Activated T-cell treated with anti-CD3 and anti-CD28 coated beads, Interleukin-2, amount 50 U/mL, for 4 hours (primary cell): ENCODE results near the gene DDX25. TPM values are rescaled to one million over a fixed set of nuclear protein-coding genes. Genes with fewer than 3 reads are reported as not detected.

Source experiments
- total RNA-seq, 3 donors: library from RNA; stranded (reverse); gene quantifications; one replicate each; pipeline ENCODE4 v1.2.1, GENCODE V29; 2021

The DDX25 gene
- total RNA-seq, 3 donors from 2014 or later, result not detected

Other genes starting within 250 kb of the DDX25 start
- gene ACRV1, start 223.7 kb upstream of the DDX25 start, total RNA-seq, result not detected
- gene PATE1, start 158.2 kb upstream of the DDX25 start, total RNA-seq, result not detected
- gene PATE2, start 125.7 kb upstream of the DDX25 start, total RNA-seq, result not detected
- not detected for gene PATE3, start 116.4 kb upstream of the DDX25 start, total RNA-seq
- gene PATE4, start 71.2 kb upstream of the DDX25 start, total RNA-seq, result not detected
- gene HYLS1, start 16.8 kb upstream of the DDX25 start, total RNA-seq, result 1 to 10 TPM; 1.6 to 1.8 (median 1.7) TPM
- gene PUS3, start 1.3 kb upstream of the DDX25 start, total RNA-seq, result 10 to 100 TPM; 22.3 to 30.5 (median 28.4) TPM
- not detected for gene VSIG10L2, start 41.5 kb downstream of the DDX25 start, total RNA-seq
- gene CDON, start 158.4 kb downstream of the DDX25 start, total RNA-seq, result 1 to 10 TPM; 3.3 to 5.1 (median 3.9) TPM